Activated CD8-positive, alpha-beta memory T cell treated with anti-CD3 and anti-CD28 coated beads, Interleukin-2, amount 10 ng/mL, durations not matched to agents 7 days and 5 days (primary cell): Measurements from ENCODE around the gene ATP2A1. TPM values are rescaled to one million over a fixed set of nuclear protein-coding genes. Genes with fewer than 3 reads are reported as not detected.
"Not testable (repeated sequence)": the region's sequence is repeated elsewhere in the genome, so short reads cannot be mapped to it uniquely, and the experiment has no call there.

Experiments used
- ATAC-seq: fragments of 150-1000 bp; cut with Tn5 transposase; one replicate; pipeline ENCODE4 v1.10.0; 2021; ENCODE audit warnings: moderate library complexity
- CTCF ChIA-PET: fragments of 350-600 bp; sonication (Branson Sonifier 250); formaldehyde crosslinking; loops from one replicate; lab custom pipeline; 2021; ENCODE audit warnings: antibody characterized with exemption; lab: Charles Lee
- DNase-seq: peaks from one replicate; pipeline ENCODE4 v3.0.0-alpha.2; 2020
- H3K27ac Mint-ChIP-seq: one replicate; pipeline ENCODE4 v1.8.0; 2021; ENCODE audit warnings: mild to moderate bottlenecking, mixed read lengths
- H3K27me3 Mint-ChIP-seq: one replicate; pipeline ENCODE4 v1.8.0; 2021; ENCODE audit warnings: mixed read lengths
- H3K36me3 Mint-ChIP-seq: one replicate; pipeline ENCODE4 v1.8.0; 2021; ENCODE audit warnings: mild to moderate bottlenecking, mixed read lengths
- H3K4me1 Mint-ChIP-seq: one replicate; pipeline ENCODE4 v1.8.0; 2021; ENCODE audit warnings: mixed read lengths
- H3K4me3 Mint-ChIP-seq: one replicate; pipeline ENCODE4 v1.8.0; 2021; ENCODE audit warnings: mild to moderate bottlenecking, moderate library complexity, mixed read lengths
- H3K9me3 Mint-ChIP-seq: one replicate; pipeline ENCODE4 v1.8.0; 2022; ENCODE audit warnings: low read depth, mixed read lengths
- total RNA-seq, 2 experiments: library from RNA; stranded (reverse); gene quantifications; one replicate each; pipeline ENCODE4 v1.2.3, GENCODE V29; 2021

ATP2A1 gene
- total RNA-seq, 2 experiments from 2014 or later = 1.5 to 3.4 TPM

DNA sequence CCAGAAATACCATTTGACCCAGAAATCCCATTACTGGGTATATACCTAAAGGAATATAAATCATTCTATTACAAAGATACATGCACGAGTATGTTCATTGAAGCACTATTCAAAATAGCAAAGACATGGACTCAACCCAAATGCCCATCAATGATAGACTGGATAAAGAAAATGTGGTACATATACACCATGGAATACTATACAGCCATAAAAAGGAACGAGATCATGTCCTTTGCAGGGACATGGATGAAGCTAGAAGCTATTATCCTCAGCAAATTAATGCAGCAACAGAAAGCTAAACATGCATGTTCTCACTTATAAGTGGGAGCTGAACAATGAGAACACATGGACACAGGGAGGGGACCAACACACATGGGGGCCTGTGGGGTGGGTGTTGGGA is 48.0 kb downstream of the ATP2A1 start:
- CTCF ChIA-PET = interaction anchor here (1.1 to 1.5 kb wide), 3 partner anchors 19 to 52 kb away, joined by 3 to 7 read pairs (median 3); no protein-coding TSS in a partner anchor

DNA sequence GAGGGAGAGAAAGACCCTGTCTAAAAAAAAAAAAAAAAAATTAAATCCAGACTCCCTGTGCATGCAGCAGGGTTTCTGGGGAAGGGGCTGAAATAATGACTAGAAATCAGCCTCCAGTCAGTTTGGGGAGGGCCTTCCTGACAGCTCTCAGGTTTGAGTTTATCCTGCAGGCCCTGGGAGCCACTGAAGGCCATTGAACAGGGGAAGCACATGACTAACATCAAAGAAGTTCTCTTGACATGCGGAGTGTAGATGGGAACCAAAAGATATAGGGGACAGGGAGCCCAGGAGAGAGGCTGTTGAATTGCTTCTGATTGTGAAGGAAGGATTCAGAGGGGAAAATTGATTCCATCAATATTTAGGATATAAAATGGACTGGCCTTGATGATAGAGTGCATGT is 49.5 kb downstream of the ATP2A1 start:
- H3K27ac Mint-ChIP-seq = no peak overlapping the region
- no peak for ATAC-seq
- no peak for DNase-seq
- no peaks in the 10 kb centered on the region for H3K9me3 Mint-ChIP-seq
- H3K36me3 Mint-ChIP-seq = no peaks in the 10 kb centered on the region
- no peak overlapping the region for H3K4me3 Mint-ChIP-seq
- CTCF ChIA-PET = interaction anchor here (1.4 to 2.4 kb wide), 2 partner anchors 17 to 20 kb away, joined by 3 to 13 read pairs; no protein-coding TSS in a partner anchor
- no peaks in the 10 kb centered on the region for H3K27me3 Mint-ChIP-seq
- H3K4me1 Mint-ChIP-seq = peaks cover 27% of the 10 kb centered on the region

More for the DNA sequence above, 48.0 kb downstream of the ATP2A1 start:
- peaks cover 27% of the 10 kb centered on the region for H3K4me1 Mint-ChIP-seq
- H3K9me3 Mint-ChIP-seq, ATAC-seq, DNase-seq, H3K36me3 Mint-ChIP-seq, H3K27me3 Mint-ChIP-seq: not testable (repeated sequence)
- H3K4me3 Mint-ChIP-seq = peak overlapping the region; percentile 89
- H3K27ac Mint-ChIP-seq = peak overlapping the region; percentile 96

DNA sequence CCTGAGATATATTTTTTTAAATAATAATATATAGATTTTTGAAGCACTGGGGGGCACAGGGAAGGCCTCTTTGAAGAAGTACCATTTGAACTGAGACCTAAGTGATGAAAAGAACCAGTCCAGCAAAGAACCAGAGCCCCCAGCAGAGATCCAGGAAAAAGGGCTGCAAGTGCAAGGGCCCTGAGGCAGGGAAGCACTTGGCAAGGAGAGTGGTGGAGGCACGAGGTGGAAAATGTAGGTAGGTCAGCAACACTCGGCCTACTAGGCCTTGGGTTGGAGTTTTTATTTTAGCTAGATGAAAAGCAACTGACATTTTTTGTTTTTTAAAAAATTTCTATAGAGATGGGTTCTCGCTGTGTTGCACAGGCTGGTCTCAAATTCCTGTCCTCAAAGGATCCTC is 51.9 kb downstream of the ATP2A1 start:
- CTCF ChIA-PET = interaction anchor here (1.2 kb wide), 1 partner anchor 15 kb away, joined by 6 read pairs; no protein-coding TSS in a partner anchor
- DNase-seq = no peak
- Mint-ChIP-seq H3K4me1 (peaks cover 17% of the 10 kb centered on the region), H3K36me3 (no peaks in the 10 kb centered on the region), H3K27me3 (no peaks in the 10 kb centered on the region), H3K4me3 (no peak overlapping the region), H3K27ac (no peak overlapping the region), H3K9me3 (no peaks in the 10 kb centered on the region)
- no peak for ATAC-seq

GRCh38 chr16:28930652-28931051 is 52.4 kb downstream of the ATP2A1 start:
- Mint-ChIP-seq H3K4me3 (no peak overlapping the region), H3K27ac (peak overlapping the region; percentile 4), H3K36me3 (no peaks in the 10 kb centered on the region), H3K27me3 (no peaks in the 10 kb centered on the region), H3K9me3 (no peaks in the 10 kb centered on the region), H3K4me1 (peaks cover 16% of the 10 kb centered on the region)
- CTCF ChIA-PET = interaction anchor here (1.2 to 2.6 kb wide), 3 partner anchors 11 to 14 kb away, joined by 5 to 16 read pairs (median 6); no protein-coding TSS in a partner anchor
- ATAC-seq = no peak
- no peak for DNase-seq

GRCh38 chr16:28931801-28932225 is 53.5 kb downstream of the ATP2A1 start, which contains the start of gene CD19:
Gene CD19 (plus strand): TSS chr16:28931971. CDS start chr16:28932001, 30 bp downstream.
- no peaks in the 10 kb centered on the region for H3K27me3 Mint-ChIP-seq
- H3K27ac Mint-ChIP-seq = peak within 1 kb of the TSS; percentile 4
- H3K4me1 Mint-ChIP-seq = peaks cover 18% of the 10 kb centered on the region
- H3K4me3 Mint-ChIP-seq = no peak within 1 kb of the TSS
- ATAC-seq = no peak
- H3K9me3 Mint-ChIP-seq = no peaks in the 10 kb centered on the region
- no peaks in the 10 kb centered on the region for H3K36me3 Mint-ChIP-seq
- CTCF ChIA-PET = interaction anchor here (1.7 to 2.6 kb wide), 2 partner anchors 9 to 13 kb away, joined by 5 to 16 read pairs; no protein-coding TSS in a partner anchor
- DNase-seq = no peak

- Mint-ChIP-seq H3K4me3 (no peak overlapping the region), H3K9me3 (no peaks in the 10 kb centered on the region), H3K27ac (no peak overlapping the region), H3K36me3 (no peaks in the 10 kb centered on the region), H3K4me1 (peaks cover 19% of the 10 kb centered on the region), H3K27me3 (no peaks in the 10 kb centered on the region)
- DNase-seq (no peak), ATAC-seq (no peak)
- CTCF ChIA-PET = interaction anchor here (0.7 to 2.6 kb wide), 4 partner anchors 9 to 85 kb away, joined by 3 to 16 read pairs (median 4); no protein-coding TSS in a partner anchor
These were observed 54.3 kb downstream of the ATP2A1 start for GRCh38 chr16:28932339-28933141.

DNA sequence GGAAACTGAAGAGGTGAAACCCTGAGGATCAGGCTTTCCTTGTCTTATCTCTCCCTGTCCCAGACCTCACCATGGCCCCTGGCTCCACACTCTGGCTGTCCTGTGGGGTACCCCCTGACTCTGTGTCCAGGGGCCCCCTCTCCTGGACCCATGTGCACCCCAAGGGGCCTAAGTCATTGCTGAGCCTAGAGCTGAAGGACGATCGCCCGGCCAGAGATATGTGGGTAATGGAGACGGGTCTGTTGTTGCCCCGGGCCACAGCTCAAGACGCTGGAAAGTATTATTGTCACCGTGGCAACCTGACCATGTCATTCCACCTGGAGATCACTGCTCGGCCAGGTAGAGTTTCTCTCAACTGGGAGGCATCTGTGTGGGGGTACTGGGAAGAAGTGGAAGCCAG is 54.9 kb downstream of the ATP2A1 start:
- Mint-ChIP-seq H3K4me1 (peaks cover 19% of the 10 kb centered on the region), H3K27me3 (no peaks in the 10 kb centered on the region), H3K9me3 (no peaks in the 10 kb centered on the region), H3K36me3 (no peaks in the 10 kb centered on the region), H3K4me3 (no peak overlapping the region), H3K27ac (no peak overlapping the region)
- DNase-seq (no peak), ATAC-seq (no peak)
- CTCF ChIA-PET = interaction anchor here (0.7 to 2.6 kb wide), 3 partner anchors 11 to 86 kb away, joined by 3 to 16 read pairs (median 3); no protein-coding TSS in a partner anchor

GRCh38 chr16:28935346-28935745 is 57.1 kb downstream of the ATP2A1 start:
- H3K27ac Mint-ChIP-seq = no peak overlapping the region
- no peaks in the 10 kb centered on the region for H3K27me3 Mint-ChIP-seq

DNA sequence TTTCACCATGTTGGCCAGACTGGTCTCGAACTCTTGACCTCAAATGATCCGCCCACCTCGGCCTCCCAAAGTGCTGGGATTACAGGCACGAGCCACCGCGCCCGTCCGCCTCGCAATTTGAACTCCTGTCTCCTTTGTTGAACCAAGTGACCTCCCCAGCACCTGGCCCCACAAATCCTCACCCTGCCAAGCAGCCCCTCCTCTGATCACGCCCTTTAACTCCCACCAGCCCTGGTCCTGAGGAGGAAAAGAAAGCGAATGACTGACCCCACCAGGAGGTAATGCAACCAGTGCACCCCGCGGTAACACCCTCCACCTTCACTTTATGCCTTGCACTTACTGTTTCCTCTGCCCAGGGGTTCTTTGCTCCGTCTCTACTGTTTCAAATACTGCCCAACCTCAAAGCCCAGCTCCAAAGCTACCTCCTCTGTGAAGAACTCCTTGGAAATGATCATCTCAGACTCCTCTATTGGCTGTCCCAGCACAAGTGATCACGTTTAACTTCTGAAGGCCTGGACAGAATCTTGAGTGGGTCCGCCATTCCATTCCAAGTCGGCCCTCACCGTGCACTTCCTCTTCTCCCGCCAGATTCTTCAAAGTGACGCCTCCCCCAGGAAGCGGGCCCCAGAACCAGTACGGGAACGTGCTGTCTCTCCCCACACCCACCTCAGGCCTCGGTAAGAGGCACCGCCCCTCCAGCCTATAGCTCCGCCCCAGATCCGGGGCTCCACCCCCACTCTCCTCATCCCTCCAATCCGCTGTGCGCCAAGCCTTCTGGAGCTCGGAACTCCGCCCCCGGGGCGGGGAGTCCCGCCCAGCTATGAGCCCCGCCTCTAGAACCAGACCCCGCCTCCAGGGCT is 57.9 kb downstream of the ATP2A1 start:
- CTCF ChIA-PET = interaction anchor here (1.2 to 2.3 kb wide), 3 partner anchors 9 to 18 kb away, joined by 3 to 22 read pairs (median 4); no protein-coding TSS in a partner anchor
- DNase-seq (peak; percentile 87), ATAC-seq (peak; percentile 100)
- Mint-ChIP-seq H3K4me3 (peak overlapping the region; percentile 56), H3K27me3 (no peaks in the 10 kb centered on the region), H3K9me3 (no peaks in the 10 kb centered on the region), H3K27ac (no peak overlapping the region), H3K4me1 (peaks cover 11% of the 10 kb centered on the region), H3K36me3 (no peaks in the 10 kb centered on the region)

More at GRCh38 chr16:28935346-28935745, 57.1 kb downstream of the ATP2A1 start:
- DNase-seq = no peak
- Mint-ChIP-seq H3K9me3 (no peaks in the 10 kb centered on the region), H3K4me3 (no peak overlapping the region), H3K36me3 (no peaks in the 10 kb centered on the region), H3K4me1 (peaks cover 19% of the 10 kb centered on the region)
- CTCF ChIA-PET = interaction anchor here (1.2 to 2.3 kb wide), 2 partner anchors 10 to 17 kb away, joined by 3 to 22 read pairs; no protein-coding TSS in a partner anchor
- no peak for ATAC-seq

GRCh38 chr16:28936784-28937155 is 58.5 kb downstream of the ATP2A1 start:
- no peak for ATAC-seq
- no peaks in the 10 kb centered on the region for H3K36me3 Mint-ChIP-seq
- no peak overlapping the region for H3K27ac Mint-ChIP-seq
- H3K4me3 Mint-ChIP-seq = peak overlapping the region; percentile 56
- H3K9me3 Mint-ChIP-seq = no peaks in the 10 kb centered on the region
- no peak for DNase-seq
- peaks cover 10% of the 10 kb centered on the region for H3K4me1 Mint-ChIP-seq
- CTCF ChIA-PET = interaction anchor here (1.2 to 2.3 kb wide), 3 partner anchors 8 to 19 kb away, joined by 3 to 22 read pairs (median 4); no protein-coding TSS in a partner anchor
- no peaks in the 10 kb centered on the region for H3K27me3 Mint-ChIP-seq

DNA sequence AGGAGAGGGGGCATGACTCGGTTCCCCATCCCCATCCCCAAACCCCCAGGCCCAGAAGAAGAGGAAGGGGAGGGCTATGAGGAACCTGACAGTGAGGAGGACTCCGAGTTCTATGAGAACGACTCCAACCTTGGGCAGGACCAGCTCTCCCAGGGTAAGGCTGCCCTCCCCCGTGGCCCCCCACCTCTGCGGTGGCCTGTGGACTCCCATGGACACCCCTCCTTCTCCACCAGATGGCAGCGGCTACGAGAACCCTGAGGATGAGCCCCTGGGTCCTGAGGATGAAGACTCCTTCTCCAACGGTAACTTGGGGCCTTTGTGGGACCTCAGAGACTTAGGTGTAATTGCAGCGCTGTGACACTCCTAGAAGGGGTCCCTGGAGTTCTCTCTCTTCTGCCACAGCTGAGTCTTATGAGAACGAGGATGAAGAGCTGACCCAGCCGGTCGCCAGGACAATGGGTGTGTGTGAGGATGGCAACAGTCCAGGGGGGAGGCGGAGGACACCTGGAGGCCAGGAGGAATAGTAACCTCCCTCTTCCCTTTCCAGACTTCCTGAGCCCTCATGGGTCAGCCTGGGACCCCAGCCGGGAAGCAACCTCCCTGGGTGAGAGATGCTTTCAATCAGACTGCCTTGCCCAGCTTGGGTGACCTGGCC is 59.1 kb downstream of the ATP2A1 start:
- Mint-ChIP-seq H3K27me3 (no peaks in the 10 kb centered on the region), H3K27ac (no peak overlapping the region), H3K4me1 (peaks cover 10% of the 10 kb centered on the region), H3K4me3 (no peak overlapping the region), H3K36me3 (no peaks in the 10 kb centered on the region), H3K9me3 (no peaks in the 10 kb centered on the region)
- CTCF ChIA-PET = interaction anchor here (1.2 kb wide), 1 partner anchor 14 kb away, joined by 3 read pairs; no protein-coding TSS in a partner anchor
- no peak for ATAC-seq
- DNase-seq = no peak

DNA sequence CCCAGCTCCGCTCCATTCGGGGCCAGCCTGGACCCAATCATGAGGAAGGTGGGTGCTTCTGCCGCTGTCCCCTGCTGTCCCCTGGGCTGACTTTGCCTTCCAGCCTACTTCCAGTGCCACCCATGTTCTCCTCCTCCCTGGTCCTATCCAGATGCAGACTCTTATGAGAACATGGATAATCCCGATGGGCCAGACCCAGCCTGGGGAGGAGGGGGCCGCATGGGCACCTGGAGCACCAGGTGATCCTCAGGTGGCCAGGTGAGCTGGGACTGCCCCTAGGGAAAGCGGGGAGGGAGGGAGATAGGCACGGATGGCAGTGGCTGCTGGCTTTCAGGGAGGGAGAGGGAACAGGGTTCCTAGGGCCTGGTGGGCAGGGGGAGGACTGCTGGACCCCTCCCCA is 60.4 kb downstream of the ATP2A1 start:
- CTCF ChIA-PET = interaction anchor here (1.2 kb wide), 1 partner anchor 15 kb away, joined by 3 read pairs; no protein-coding TSS in a partner anchor
- H3K36me3 Mint-ChIP-seq = no peaks in the 10 kb centered on the region
- H3K27ac Mint-ChIP-seq = no peak overlapping the region
- H3K9me3 Mint-ChIP-seq = no peaks in the 10 kb centered on the region
- H3K4me1 Mint-ChIP-seq = peaks cover 11% of the 10 kb centered on the region
- H3K4me3 Mint-ChIP-seq = no peak overlapping the region
- no peak for ATAC-seq
- no peak for DNase-seq
- H3K27me3 Mint-ChIP-seq = no peaks in the 10 kb centered on the region
